Thyroid gland (tissue), 4 donors: ENCODE results near the gene UBL7.
"Not testable (repeated sequence)": the region's sequence is repeated elsewhere in the genome, so short reads cannot be mapped to it uniquely, and the experiment has no call there.

Source experiments
- CTCF ChIP-seq, 6 experiments: fragments of 200-600 bp in 3 of 6; fragments of 450-650 bp in 3 of 6; sonication (generic) in 3 of 6; IDR thresholded peaks; one replicate each; pipeline ENCODE4 v1.5.1; 2016 to 2019; ENCODE audit warnings: antibody characterized with exemption in 6 of 6, mild to moderate bottlenecking in 2 of 6, inconsistent platforms in 1 of 6, moderate library complexity in 1 of 6
- POLR2A ChIP-seq, 2 donors: fragments of 450-650 bp; IDR thresholded peaks; one replicate each; pipeline ENCODE4 v1.6.1; 2017; ENCODE audit warnings: antibody characterized with exemption in 2 of 2, mild to moderate bottlenecking in 2 of 2, moderate library complexity in 1 of 2

- not testable (repeated sequence) for TF ChIP-seq CTCF, POLR2A (IDR thresholded peaks at IDR 0.05)
These were observed 3.9 kb downstream of the UBL7 start for GRCh38 chr15:74457036-74457435.
